SU-DHL-6 (cell line): ENCODE data around the gene NSD1.

Source experiments
- H2AFZ ChIP-seq: fragments of 200-600 bp; sonication (generic); 2 replicates; pipeline ENCODE4 v1.6.1; 2014; ENCODE audit warnings: low read depth, mild to moderate bottlenecking, moderate library complexity, mixed read lengths, antibody characterized with exemption, low read length; ENCODE audit not compliant: severe bottlenecking
- H3F3A ChIP-seq: fragments of 200-600 bp; shearing (Covaris generic); 2 replicates; pipeline ENCODE4 v1.6.0; 2016; ENCODE audit warnings: antibody characterized with exemption, mild to moderate bottlenecking; ENCODE audit not compliant: insufficient read depth
- H3K27ac ChIP-seq: fragments of 200-600 bp; sonication (generic); 2 replicates; pipeline ENCODE4 v1.5.1; 2016; ENCODE audit warnings: low read depth, mild to moderate bottlenecking, low read length, moderate library complexity, mixed read lengths
- H3K27me3 ChIP-seq: fragments of 200-600 bp; sonication (generic), shearing (Covaris generic); 2 replicates; pipeline ENCODE4 v1.6.0; 2014; ENCODE audit warnings: mild to moderate bottlenecking, low read length
- H3K36me3 ChIP-seq: fragments of 200-600 bp; sonication (generic); 2 replicates; pipeline ENCODE4 v1.6.1; 2014; ENCODE audit warnings: mild to moderate bottlenecking, low read length, mixed read lengths
- H3K4me2 ChIP-seq: fragments of 300-600, 200-600 bp; shearing (Covaris generic), sonication (generic); 2 replicates; pipeline ENCODE4 v1.6.0; 2014; ENCODE audit warnings: low read length, low read depth, mild to moderate bottlenecking; ENCODE audit not compliant: poor library complexity, severe bottlenecking
- H3K4me3 ChIP-seq: fragments of 200-600 bp; sonication (generic); 2 replicates; pipeline ENCODE4 v1.5.1; 2014; ENCODE audit warnings: antibody characterized with exemption, low read length, mild to moderate bottlenecking, mixed read lengths; ENCODE audit not compliant: insufficient read depth, poor library complexity, severe bottlenecking
- H3K79me2 ChIP-seq: fragments of 200-600 bp; sonication (generic); 2 replicates; pipeline ENCODE4 v1.6.1; 2014; ENCODE audit warnings: mild to moderate bottlenecking, low read length, moderate library complexity; ENCODE audit not compliant: insufficient read depth
- H3K9ac ChIP-seq: fragments of 200-600 bp; sonication (generic); 2 replicates; pipeline ENCODE4 v1.7.0; 2014; ENCODE audit warnings: mild to moderate bottlenecking, low read length
- H3K9me2 ChIP-seq: fragments of 200-600 bp; sonication (generic); replicated peaks from 2 replicates; pipeline ENCODE4 v1.6.1; 2014; ENCODE audit warnings: low read length; ENCODE audit not compliant: insufficient read depth
- H3K9me3 ChIP-seq: fragments of 200-600 bp; sonication (generic); 2 replicates; pipeline ENCODE4 v1.6.1; 2014; ENCODE audit warnings: low read length, mixed read lengths; ENCODE audit not compliant: insufficient read depth
- H4K20me1 ChIP-seq: fragments of 200-600 bp; sonication (generic); 2 replicates; pipeline ENCODE4 v1.6.1; 2014; ENCODE audit warnings: low read depth, mild to moderate bottlenecking, antibody characterized with exemption, low read length, moderate library complexity, mixed read lengths
- EZH2phosphoT487 ChIP-seq: fragments of 200-600 bp; sonication (generic), shearing (Covaris generic); conservative IDR thresholded peaks from 2 replicates; pipeline ENCODE4 v1.6.1; 2018; ENCODE audit warnings: mild to moderate bottlenecking, antibody characterized with exemption, low read length, moderate library complexity, mixed read lengths
- TF ChIP-seq, protein P1 (sequence below): fragments of 200-600 bp; sonication (generic); IDR thresholded peaks from one replicate; pipeline ENCODE4 v1.5.1; 2017; ENCODE audit warnings: antibody characterized with exemption, mild to moderate bottlenecking, low read length, moderate library complexity; ENCODE audit not compliant: insufficient read depth, poor library complexity, severe bottlenecking

NSD1 gene

GRCh38 chr5:177204281-177204680, 70.7 kb downstream of the NSD1 start:
- Histone ChIP-seq H3K79me2 (peaks cover 40% of the 10 kb centered on the region), H3K27me3 (no peaks in the 10 kb centered on the region), H3K4me3 (no peak overlapping the region), H3K9me3 (no peaks in the 10 kb centered on the region), H3F3A (peaks cover 7% of the 10 kb centered on the region; the same call in 1 of the 2 replicates), H3K4me2 (no peak overlapping the region), H2AFZ (no peak overlapping the region), H3K27ac (no peak overlapping the region), H4K20me1 (no peaks in the 10 kb centered on the region), H3K36me3 (peaks cover 38% of the 10 kb centered on the region), H3K9ac (no peak overlapping the region), H3K9me2 (no peaks in the 10 kb centered on the region)
- TF ChIP-seq, protein P1, sequence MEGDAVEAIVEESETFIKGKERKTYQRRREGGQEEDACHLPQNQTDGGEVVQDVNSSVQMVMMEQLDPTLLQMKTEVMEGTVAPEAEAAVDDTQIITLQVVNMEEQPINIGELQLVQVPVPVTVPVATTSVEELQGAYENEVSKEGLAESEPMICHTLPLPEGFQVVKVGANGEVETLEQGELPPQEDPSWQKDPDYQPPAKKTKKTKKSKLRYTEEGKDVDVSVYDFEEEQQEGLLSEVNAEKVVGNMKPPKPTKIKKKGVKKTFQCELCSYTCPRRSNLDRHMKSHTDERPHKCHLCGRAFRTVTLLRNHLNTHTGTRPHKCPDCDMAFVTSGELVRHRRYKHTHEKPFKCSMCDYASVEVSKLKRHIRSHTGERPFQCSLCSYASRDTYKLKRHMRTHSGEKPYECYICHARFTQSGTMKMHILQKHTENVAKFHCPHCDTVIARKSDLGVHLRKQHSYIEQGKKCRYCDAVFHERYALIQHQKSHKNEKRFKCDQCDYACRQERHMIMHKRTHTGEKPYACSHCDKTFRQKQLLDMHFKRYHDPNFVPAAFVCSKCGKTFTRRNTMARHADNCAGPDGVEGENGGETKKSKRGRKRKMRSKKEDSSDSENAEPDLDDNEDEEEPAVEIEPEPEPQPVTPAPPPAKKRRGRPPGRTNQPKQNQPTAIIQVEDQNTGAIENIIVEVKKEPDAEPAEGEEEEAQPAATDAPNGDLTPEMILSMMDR: no peak
- TF ChIP-seq EZH2phosphoT487: no peak

GRCh38 chr5:177209610-177210009, 76.0 kb downstream of the NSD1 start:
- peaks cover 43% of the 10 kb centered on the region for H3K36me3 ChIP-seq
- no peak overlapping the region for H2AFZ ChIP-seq
- H3K9me2 ChIP-seq: no peaks in the 10 kb centered on the region
- no peak overlapping the region for H3K27ac ChIP-seq
- H3K4me2 ChIP-seq: no peak overlapping the region
- H3K79me2 ChIP-seq: peaks cover 50% of the 10 kb centered on the region
- no peaks in the 10 kb centered on the region for H3K9me3 ChIP-seq
- H3K27me3 ChIP-seq: no peaks in the 10 kb centered on the region
- no peak overlapping the region for H3K9ac ChIP-seq
- TF ChIP-seq, protein P1: no peak
- no peak for TF ChIP-seq EZH2phosphoT487
- H4K20me1 ChIP-seq: no peaks in the 10 kb centered on the region
- H3K4me3 ChIP-seq: no peak overlapping the region
- H3F3A ChIP-seq: no peaks in the 10 kb centered on the region

- peaks cover 39% of the 10 kb centered on the region for H3K36me3 ChIP-seq
- H2AFZ ChIP-seq: no peak overlapping the region
- no peaks in the 10 kb centered on the region for H3K27me3 ChIP-seq
Observed at GRCh38 chr5:177212242-177212641, 78.7 kb downstream of the NSD1 start.

More at GRCh38 chr5:177212242-177212641, 78.7 kb downstream of the NSD1 start:
- Histone ChIP-seq H3K9me2 (no peaks in the 10 kb centered on the region), H4K20me1 (no peaks in the 10 kb centered on the region), H3F3A (no peaks in the 10 kb centered on the region), H3K4me3 (no peak overlapping the region), H3K79me2 (peaks cover 61% of the 10 kb centered on the region), H3K4me2 (no peak overlapping the region), H3K27ac (no peak overlapping the region), H3K9me3 (no peaks in the 10 kb centered on the region), H3K9ac (no peak overlapping the region)
- TF ChIP-seq, protein P1: no peak
- TF ChIP-seq EZH2phosphoT487: no peak
